Measurements from ENCODE around the gene VSTM2A.
"Not testable (repeated sequence)": the region's sequence is repeated elsewhere in the genome, so short reads cannot be mapped to it uniquely, and the experiment has no call there.

The VSTM2A gene, protein sequence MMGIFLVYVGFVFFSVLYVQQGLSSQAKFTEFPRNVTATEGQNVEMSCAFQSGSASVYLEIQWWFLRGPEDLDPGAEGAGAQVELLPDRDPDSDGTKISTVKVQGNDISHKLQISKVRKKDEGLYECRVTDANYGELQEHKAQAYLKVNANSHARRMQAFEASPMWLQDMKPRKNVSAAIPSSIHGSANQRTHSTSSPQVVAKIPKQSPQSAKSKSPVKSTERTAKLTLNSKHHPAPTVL
- long read RNA-seq, result 0 reads

DNA sequence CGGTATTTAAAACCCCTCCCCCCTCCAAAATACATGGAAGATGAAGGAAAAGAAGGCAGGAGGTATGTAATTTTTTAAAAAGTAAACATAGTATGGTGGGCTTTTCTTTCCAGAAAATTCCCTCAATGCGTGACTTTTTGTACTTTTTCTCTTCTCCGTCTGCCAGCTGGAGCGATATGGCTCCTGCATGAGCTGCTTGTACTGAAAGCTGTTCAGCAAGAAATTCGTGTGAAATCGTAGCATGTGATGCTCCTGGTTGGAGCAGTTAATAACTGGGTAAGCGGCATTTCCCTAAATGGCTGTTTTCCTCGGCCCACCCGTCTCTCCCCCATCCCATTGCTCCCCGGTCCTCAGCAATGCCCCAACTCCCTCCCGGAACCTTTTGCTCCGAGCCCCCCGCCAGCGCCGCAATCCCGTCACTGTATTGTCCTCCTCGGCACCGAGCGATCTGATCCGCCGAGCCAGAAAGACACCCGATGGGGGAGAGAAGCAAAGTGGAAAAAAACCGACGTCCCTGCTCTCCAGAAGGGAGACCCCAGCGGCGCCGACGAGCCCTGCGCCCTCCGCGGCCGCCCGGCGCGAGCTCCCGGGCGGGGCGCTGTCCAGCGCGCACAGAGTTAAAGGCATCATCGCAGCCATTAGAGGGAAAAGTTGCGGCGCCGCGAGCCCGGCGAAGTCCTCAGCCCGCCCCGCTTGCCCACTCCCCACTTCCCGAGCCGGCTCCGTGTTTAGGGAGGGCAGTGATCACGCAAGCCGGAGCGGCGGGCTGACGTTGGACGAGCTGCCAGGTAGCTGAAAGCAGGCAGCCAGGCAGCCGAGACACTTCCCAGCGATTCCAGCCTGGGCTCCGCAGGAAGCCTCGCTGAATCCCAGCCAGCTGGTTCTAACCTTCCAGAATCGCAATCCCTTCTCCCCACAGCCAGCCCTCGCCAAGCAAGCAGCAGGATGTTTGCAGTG lies at the start of gene VSTM2A:
VSTM2A (plus strand) TSS at position 707 of the 957 bp plus-strand sequence. CDS start 356 bp downstream, outside the sequence.
- TF ChIP-seq POLR2AphosphoS5 (IDR thresholded peaks at IDR 0.05; ENCODE audit: low read depth), result no peak
- TF ChIP-seq, protein P1, sequence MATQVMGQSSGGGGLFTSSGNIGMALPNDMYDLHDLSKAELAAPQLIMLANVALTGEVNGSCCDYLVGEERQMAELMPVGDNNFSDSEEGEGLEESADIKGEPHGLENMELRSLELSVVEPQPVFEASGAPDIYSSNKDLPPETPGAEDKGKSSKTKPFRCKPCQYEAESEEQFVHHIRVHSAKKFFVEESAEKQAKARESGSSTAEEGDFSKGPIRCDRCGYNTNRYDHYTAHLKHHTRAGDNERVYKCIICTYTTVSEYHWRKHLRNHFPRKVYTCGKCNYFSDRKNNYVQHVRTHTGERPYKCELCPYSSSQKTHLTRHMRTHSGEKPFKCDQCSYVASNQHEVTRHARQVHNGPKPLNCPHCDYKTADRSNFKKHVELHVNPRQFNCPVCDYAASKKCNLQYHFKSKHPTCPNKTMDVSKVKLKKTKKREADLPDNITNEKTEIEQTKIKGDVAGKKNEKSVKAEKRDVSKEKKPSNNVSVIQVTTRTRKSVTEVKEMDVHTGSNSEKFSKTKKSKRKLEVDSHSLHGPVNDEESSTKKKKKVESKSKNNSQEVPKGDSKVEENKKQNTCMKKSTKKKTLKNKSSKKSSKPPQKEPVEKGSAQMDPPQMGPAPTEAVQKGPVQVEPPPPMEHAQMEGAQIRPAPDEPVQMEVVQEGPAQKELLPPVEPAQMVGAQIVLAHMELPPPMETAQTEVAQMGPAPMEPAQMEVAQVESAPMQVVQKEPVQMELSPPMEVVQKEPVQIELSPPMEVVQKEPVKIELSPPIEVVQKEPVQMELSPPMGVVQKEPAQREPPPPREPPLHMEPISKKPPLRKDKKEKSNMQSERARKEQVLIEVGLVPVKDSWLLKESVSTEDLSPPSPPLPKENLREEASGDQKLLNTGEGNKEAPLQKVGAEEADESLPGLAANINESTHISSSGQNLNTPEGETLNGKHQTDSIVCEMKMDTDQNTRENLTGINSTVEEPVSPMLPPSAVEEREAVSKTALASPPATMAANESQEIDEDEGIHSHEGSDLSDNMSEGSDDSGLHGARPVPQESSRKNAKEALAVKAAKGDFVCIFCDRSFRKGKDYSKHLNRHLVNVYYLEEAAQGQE (IDR thresholded peaks at IDR 0.05; ENCODE audit: insufficient replicate concordance, low read depth), result peak; percentile 84
- peaks cover 32% of the 10 kb centered on the region for H3K27me3 ChIP-seq (ENCODE audit: insufficient read depth, poor library complexity, severe bottlenecking)
- H3K27ac ChIP-seq (replicated peaks), result no peak within 1 kb of the TSS
- no peak within 1 kb of the TSS for H3K4me3 ChIP-seq (replicated peaks; ENCODE audit: insufficient read depth, low read length)
- DNase-seq (ENCODE audit: low read depth in 1 of 2, low spot score in 1 of 2), result no peak

DNA sequence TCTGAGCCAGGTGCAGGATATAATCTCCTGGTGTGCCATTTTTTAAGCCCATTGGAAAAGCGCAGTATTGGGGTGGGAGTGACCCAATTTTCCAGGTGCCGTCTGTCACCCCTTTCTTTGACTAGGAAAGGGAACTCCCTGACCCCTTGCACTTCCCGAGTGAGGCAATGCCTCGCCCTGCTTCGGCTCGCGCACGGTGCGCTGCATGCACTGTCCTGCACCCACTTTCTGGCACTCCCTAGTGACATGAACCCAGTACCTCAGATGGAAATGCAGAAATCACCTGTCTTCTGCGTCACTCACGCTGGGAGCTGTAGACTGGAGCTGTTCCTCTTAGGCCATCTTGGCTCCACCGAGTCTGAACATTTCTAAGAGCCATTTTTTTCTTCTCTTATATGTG lies 37.6 kb upstream of the VSTM2A start:
- not testable (repeated sequence) for H3K4me3 ChIP-seq (replicated peaks; ENCODE audit: insufficient read depth, low read length); H3K27me3 ChIP-seq (ENCODE audit: insufficient read depth, poor library complexity, severe bottlenecking); DNase-seq (ENCODE audit: low read depth in 1 of 2, low spot score in 1 of 2); H3K27ac ChIP-seq (replicated peaks)

DNA sequence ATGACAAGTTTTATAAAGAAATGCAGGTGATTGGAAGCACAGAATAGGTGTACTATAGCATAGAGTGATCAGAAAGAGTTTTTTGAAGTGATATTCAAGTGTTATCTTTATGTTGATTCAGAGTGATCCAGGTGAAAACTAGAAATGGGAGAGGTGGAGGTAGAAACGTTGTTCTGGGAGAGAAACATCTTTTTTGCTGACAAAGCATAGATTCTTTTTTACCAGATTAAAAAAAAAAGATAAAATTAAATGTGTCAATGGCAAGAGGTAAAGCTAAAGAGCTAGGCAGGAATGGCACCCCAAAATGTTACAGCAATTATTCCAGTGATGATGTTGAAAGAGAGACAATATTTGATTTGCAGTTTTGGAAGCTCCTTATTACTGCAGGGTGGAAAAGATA lies 12.6 kb upstream of the VSTM2A start:
- no peak for DNase-seq (ENCODE audit: low read depth in 1 of 2, low spot score in 1 of 2)
- Histone ChIP-seq H3K4me3 (replicated peaks; ENCODE audit: insufficient read depth, low read length) (no peak overlapping the region), H3K27me3 (ENCODE audit: insufficient read depth, poor library complexity, severe bottlenecking) (no peaks in the 10 kb centered on the region), H3K27ac (replicated peaks) (no peak overlapping the region)
- TF ChIP-seq, protein P1 (IDR thresholded peaks at IDR 0.05; ENCODE audit: insufficient replicate concordance, low read depth), result no peak
- no peak for TF ChIP-seq SPI1 (IDR thresholded peaks at IDR 0.05; ENCODE audit: borderline replicate concordance, low read depth)
- no peak for TF ChIP-seq POLR2AphosphoS5 (IDR thresholded peaks at IDR 0.05; ENCODE audit: low read depth)
- TF ChIP-seq, protein P2, sequence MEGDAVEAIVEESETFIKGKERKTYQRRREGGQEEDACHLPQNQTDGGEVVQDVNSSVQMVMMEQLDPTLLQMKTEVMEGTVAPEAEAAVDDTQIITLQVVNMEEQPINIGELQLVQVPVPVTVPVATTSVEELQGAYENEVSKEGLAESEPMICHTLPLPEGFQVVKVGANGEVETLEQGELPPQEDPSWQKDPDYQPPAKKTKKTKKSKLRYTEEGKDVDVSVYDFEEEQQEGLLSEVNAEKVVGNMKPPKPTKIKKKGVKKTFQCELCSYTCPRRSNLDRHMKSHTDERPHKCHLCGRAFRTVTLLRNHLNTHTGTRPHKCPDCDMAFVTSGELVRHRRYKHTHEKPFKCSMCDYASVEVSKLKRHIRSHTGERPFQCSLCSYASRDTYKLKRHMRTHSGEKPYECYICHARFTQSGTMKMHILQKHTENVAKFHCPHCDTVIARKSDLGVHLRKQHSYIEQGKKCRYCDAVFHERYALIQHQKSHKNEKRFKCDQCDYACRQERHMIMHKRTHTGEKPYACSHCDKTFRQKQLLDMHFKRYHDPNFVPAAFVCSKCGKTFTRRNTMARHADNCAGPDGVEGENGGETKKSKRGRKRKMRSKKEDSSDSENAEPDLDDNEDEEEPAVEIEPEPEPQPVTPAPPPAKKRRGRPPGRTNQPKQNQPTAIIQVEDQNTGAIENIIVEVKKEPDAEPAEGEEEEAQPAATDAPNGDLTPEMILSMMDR (IDR thresholded peaks at IDR 0.05; ENCODE audit: insufficient read depth, low read length), result no peak
- no peak for TF ChIP-seq GABPA (IDR thresholded peaks at IDR 0.05; ENCODE audit: low read depth)

DNA sequence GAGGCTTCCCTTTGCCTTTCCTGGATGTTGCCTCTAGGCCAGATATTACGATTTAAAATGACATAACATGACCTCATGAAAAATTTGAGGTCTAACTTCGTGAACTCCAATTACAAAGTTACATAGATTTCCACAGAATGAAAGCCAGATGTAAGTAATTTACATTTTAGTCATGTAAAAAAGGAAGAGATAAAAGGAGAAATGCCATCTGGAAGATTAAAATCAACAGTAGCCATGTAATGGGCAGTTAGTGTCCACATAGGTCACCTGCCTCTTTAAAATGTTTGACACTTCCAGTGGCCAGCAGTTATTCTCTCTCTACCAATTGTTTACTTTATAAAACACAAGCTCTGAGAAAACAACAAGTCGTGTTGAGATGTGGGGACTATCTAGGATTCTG lies 4.1 kb upstream of the VSTM2A start:
- peaks cover 12% of the 10 kb centered on the region for H3K27me3 ChIP-seq (ENCODE audit: insufficient read depth, poor library complexity, severe bottlenecking)
- TF ChIP-seq SPI1 (IDR thresholded peaks at IDR 0.05; ENCODE audit: borderline replicate concordance, low read depth), result no peak
- no peak for TF ChIP-seq GABPA (IDR thresholded peaks at IDR 0.05; ENCODE audit: low read depth)
- TF ChIP-seq, protein P2 (IDR thresholded peaks at IDR 0.05; ENCODE audit: insufficient read depth, low read length), result no peak
- TF ChIP-seq POLR2AphosphoS5 (IDR thresholded peaks at IDR 0.05; ENCODE audit: low read depth), result no peak
- TF ChIP-seq, protein P1 (IDR thresholded peaks at IDR 0.05; ENCODE audit: insufficient replicate concordance, low read depth), result no peak
- no peak overlapping the region for H3K27ac ChIP-seq (replicated peaks)
- no peak overlapping the region for H3K4me3 ChIP-seq (replicated peaks; ENCODE audit: insufficient read depth, low read length)
- no peak for DNase-seq (ENCODE audit: low read depth in 1 of 2, low spot score in 1 of 2)
